GM19025 (cell line): ENCODE data around the gene RRAS2.
"Not testable (repeated sequence)": the region's sequence is repeated elsewhere in the genome, so short reads cannot be mapped to it uniquely, and the experiment has no call there.

Experiments used
- ATAC-seq: cut with Tn5 transposase; IDR thresholded peaks from one replicate; pipeline ENCODE4 v1.9.1; 2021; ENCODE audit warnings: mild to moderate bottlenecking, low read depth, moderate library complexity; ENCODE audit not compliant: unreplicated experiment

Gene RRAS2

GRCh38 chr11:14264966-14265365 is 94.0 kb downstream of the RRAS2 start:
- ATAC-seq, result no peak

GRCh38 chr11:14262271-14262846 is 96.6 kb downstream of the RRAS2 start:
- ATAC-seq, result no peak

- no peak for ATAC-seq
These were observed 97.9 kb downstream of the RRAS2 start for GRCh38 chr11:14261066-14261465.

DNA sequence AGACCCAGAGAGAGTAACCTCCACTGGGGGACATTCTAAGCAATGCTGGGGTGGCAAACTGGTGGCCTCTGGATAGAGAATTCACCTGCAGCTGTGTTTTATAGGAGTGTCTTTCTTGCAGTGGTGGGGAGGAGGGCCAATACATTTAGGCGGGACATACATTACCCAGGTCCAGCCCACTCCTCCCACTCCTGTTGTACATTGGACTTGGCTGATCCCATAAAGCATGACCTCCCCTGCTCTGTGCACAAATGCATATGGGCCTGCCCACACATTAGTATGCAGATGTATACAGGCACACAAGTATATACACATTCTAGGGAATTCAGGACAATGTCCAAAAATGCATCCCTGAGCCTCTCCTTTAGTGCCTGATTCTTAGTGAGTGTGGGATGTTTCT is 99.1 kb downstream of the RRAS2 start:
- ATAC-seq, result no peak

DNA sequence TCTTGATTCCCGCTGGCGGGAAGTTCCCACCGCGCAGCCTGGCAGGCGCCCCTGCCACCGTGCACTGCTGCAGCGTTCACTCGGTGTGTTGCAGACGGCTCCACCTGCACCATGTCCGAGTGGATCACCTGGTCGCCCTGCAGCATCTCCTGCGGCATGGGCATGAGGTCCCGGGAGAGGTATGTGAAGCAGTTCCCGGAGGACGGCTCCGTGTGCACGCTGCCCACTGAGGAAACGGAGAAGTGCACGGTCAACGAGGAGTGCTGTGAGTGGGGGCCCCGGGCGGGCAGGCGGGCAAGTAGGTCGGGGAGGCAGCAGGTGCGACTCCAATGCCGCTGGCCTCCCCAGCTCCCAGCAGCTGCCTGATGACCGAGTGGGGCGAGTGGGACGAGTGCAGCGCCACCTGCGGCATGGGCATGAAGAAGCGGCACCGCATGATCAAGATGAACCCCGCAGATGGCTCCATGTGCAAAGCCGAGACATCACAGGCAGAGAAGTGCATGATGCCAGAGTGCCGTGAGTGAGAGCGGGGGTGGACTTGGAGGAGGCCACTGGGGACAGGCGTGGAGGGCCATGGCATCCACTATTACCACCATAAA is 99.7 kb downstream of the RRAS2 start:
- no peak for ATAC-seq

DNA sequence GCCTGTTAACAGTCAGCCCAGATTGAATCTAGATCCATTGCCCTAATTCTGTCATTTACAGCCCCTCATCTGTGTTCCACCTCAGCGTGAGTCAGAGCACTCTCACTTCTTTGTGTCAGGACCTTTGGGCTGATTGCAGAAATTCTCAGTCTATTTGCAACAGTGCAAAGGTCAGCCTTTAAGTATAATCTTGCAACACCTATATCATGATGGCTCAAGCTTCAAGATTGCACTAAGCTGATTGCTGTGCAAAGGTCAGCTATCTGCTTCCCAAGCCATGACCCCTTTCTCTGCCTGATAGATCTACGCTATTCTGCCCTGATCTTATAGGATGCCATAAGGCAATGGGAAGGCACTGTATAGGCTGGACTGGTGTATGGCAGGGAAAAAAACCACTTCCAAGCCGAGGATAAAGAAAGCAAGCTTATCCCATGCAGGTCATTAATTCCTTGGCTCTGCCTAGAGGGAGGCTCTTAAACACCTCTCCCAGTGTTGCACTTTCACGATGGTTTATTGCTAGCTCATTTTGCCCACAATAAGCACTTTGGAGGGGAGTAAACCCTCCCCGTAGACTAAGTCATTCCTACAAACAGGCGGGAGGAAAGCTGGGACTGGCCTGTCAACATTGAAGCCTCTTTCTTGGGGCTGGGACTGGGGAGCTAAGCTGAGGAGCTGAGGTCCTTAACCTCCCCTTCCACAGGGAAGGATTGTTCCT is 100.6 kb downstream of the RRAS2 start:
- ATAC-seq, result no peak

DNA sequence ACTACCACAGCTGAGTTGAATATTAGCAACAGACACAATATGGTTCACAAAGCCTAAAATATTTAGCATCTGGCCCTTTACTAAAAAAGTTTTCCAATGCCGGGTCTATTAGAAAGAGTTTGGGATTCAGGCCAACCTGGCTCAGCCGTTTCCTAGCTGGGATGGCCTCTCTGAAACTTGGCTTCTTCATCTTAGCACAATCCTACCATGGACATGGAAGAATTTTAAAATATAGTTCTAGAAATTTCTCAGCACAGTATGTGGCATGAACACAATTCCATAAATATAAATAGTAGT is 103.8 kb downstream of the RRAS2 start:
- ATAC-seq, result no peak

- ATAC-seq, result no peak
These were observed 104.3 kb downstream of the RRAS2 start for GRCh38 chr11:14254533-14255237.

- ATAC-seq, result no peak
These were observed 105.1 kb downstream of the RRAS2 start for GRCh38 chr11:14253840-14254239.

GRCh38 chr11:14253421-14253820 is 105.6 kb downstream of the RRAS2 start:
- no peak for ATAC-seq

DNA sequence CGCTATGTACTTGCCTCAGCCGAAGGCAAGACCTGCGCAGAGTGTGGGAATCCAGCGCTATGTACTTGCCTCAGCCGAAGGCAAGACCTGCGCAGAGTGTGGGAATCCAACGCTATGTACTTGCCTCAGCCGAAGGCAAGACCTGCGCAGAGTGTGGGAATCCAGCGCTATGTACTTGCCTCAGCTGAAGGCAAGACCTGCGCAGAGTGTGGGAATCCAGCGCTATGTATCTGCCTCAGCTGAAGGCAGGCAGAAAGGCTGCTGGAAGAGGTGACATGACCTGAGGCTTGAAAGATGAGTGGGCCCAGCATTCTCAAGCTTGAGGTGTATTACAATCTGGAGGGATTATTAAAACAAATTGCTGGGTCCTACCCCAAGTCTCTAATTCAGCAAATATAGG is 106.5 kb downstream of the RRAS2 start:
- not testable (repeated sequence) for ATAC-seq

DNA sequence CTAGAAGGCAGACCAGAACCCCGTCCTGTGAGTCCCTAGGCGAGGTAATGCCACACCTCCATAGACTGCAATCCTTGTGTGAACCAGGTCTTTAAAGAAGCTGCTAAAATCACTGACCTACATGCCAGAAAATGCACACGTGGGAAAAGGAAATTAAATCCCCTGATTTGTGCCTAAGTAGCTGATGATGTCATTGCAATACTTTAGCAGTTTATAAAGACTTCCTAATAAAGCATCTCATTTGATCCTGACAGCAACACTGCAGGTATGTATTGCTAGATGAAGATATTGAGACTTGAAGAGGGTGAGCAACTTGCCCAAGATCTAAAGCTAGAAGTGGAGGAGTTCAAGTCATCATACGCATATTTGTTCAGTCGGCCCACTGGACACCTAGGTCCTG is 107.2 kb downstream of the RRAS2 start:
- no peak for ATAC-seq

DNA sequence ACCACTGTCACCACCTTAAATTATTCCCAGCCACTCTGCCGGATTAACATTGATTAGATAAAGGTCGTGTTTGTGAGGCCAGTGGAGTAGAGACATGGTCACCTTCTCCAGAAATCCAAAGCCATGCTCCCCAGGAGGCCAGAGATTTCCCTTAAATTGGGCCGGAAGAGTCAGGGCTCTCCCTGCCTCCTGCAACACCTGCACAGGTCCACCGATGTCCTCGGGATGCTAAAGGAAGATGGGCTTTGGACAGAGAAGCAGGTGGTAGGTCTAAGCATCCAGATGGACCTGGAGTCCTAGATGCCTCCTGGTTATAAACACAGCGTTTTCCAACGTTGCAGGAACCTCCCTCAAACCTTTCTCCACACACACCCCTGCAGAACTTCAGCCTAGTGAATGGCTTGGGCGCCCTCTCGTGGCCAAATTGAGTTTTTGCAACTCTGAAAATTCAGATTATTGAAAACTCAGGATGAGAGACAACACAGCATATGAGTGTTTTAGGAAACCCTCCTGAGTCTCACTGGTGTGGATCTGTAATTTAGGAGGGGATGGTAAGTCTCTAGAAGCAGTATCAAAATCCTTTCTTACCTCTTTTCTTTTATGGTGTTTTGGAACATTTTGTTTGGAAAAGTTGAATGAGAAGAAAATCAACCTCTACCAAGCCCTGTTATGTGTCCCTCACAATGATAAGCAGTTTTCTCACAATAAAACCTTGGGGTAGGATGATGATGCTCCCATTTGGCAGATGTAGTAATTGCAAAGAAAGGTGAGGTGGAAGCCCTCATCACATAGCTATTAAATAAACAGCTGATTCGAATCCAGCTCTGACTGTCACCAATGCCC is 109.6 kb downstream of the RRAS2 start:
- no peak for ATAC-seq

DNA sequence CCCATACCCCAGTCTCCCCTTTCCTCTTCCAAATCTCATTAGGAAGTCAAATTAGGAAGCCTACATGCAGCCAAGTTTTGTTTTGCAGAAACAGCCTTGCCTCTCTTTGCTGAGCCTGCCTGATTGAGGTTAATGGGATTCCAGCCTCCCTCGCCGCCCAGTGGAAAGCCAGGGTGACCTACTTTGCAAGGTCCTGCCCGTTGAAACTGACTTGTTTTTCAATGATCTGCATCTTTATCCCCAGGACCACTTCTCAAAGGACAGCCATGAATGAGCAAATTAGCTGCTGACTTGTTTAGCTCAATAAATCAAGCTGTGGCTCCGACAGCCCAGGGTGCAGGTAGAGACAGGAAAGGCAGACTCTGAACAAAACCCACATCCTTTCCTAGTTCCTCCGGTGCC is 110.4 kb downstream of the RRAS2 start:
- ATAC-seq, result no peak

- no peak for ATAC-seq
These were observed 113.5 kb downstream of the RRAS2 start for GRCh38 chr11:14245444-14245843.

DNA sequence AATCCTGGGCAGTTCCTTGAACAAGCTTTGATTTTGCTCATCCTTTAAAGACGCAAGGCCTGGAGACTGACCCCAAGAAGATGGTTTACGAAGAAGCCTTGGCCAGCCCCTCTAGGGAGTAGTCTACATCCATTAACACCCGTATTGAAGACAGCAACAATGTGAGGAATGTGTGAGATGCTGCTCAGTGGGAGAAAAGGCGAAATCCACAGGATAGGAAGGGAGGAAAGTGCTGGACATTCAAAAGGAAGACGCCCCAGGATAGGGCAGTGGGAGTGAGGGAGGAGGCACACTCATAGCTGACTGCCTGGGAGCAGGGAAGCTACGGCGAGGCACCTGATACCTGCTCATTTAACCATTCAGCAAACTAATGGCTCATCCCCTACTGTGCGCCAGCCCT is 114.1 kb downstream of the RRAS2 start:
- no peak for ATAC-seq

DNA sequence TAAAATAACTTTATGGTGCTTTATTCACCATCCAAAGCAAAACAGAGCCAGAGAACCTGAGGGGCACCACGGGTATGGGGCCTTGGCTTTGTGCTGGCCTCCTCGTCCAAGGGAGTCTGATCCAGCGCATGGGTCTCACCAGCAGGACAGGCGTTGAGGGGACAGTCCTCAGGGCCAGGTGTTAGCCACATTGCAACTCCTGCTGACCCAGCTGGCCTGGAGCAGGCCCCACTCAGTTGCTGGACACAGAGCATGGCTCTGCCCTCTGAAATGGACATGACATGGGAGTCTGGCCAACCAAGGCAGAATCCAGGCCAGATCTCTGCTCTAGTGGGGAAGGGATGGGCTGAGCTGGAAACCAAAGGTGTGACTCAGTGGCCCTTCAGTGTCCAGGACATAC is 116.2 kb downstream of the RRAS2 start:
- ATAC-seq, result no peak

GRCh38 chr11:14242187-14242586 is 116.8 kb downstream of the RRAS2 start:
- no peak for ATAC-seq

GRCh38 chr11:14240951-14241350 is 118.0 kb downstream of the RRAS2 start:
- no peak for ATAC-seq

DNA sequence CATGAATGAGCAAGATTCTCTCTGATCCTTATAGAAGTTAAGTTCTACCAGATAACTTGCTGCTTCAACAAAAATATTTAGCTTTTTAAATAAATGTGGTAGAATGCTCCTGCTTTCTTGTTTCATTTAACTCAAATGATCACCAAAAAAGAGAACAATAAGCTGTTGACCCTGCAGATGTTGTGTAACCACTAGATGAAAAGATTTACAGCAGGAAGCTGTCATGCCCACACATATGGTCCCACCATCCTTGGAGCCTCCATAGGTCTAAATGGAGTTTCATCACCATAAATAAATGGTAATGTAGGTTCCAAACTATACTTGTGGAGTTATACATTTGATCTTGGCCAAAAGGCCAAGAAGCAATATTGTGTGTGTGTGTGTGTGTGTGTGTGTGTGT is 118.8 kb downstream of the RRAS2 start:
- ATAC-seq, result no peak

DNA sequence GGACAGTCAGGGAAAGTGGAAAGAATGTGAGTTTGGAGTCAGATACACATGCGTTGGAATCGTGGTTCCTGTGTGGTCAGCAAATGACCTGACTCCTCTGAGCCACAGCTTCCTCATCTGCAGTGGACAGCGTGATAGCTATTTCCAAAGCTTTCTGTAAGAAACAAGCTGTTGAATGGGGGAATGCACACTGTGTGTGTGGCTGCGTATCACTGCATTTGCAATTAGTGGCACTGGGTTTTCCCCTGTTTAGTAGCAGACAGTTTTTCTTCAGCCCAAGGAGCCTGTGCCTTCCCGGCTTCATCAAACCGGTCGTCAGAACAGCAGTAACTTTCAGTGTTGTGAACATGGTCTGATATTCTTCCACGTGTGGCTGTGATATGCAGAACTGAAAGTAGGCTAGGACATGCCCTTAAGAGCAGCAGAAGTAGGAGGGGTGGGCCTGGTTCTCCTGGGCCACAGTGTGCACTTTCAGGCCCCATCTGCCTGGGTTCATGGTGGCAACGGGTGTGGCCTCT is 121.5 kb downstream of the RRAS2 start:
- ATAC-seq, result peak; percentile 89
